HEK293T (cell line): ENCODE measurements around the gene ITPK1.

Experiments
- CTCF ChIA-PET: fragments of 350-600 bp; formaldehyde crosslinking; extraction: SDS; loops from one replicate; lab custom pipeline; 2021; ENCODE audit warnings: antibody characterized with exemption, inconsistent platforms; lab: Yijun Ruan, JAX
- POLR2A ChIA-PET: fragments of 350-600 bp; formaldehyde crosslinking; extraction: SDS; loops from one replicate; lab custom pipeline; 2020; ENCODE audit warnings: antibody characterized with exemption, inconsistent platforms; lab: Yijun Ruan, JAX
- DNase-seq: peaks from one replicate; pipeline ENCODE4 v3.0.0; 2012; ENCODE audit warnings: mixed read lengths; ENCODE audit errors: extremely low spot score
- ARNT ChIP-seq: fragments of 450-650 bp; IDR thresholded peaks from 2 replicates; pipeline ENCODE4 v1.6.1; 2017; ENCODE audit warnings: mild to moderate bottlenecking
- BHLHE40 ChIP-seq: fragments of 450-650 bp; IDR thresholded peaks from 2 replicates; pipeline ENCODE4 v1.6.1; 2016; ENCODE audit warnings: mild to moderate bottlenecking, moderate library complexity, borderline replicate concordance
- CTBP1 ChIP-seq: fragments of 450-650 bp; IDR thresholded peaks from 2 replicates; pipeline ENCODE4 v1.6.1; 2016; ENCODE audit warnings: borderline replicate concordance
- ELF4 ChIP-seq: fragments of 450-650 bp; IDR thresholded peaks from 2 replicates; pipeline ENCODE4 v1.6.1; 2017; ENCODE audit warnings: antibody characterized with exemption
- FOXA1 ChIP-seq: fragments of 450-650 bp; IDR thresholded peaks from 2 replicates; pipeline ENCODE4 v1.6.1; 2016; ENCODE audit warnings: mild to moderate bottlenecking
- FOXK2 ChIP-seq: fragments of 450-650 bp; IDR thresholded peaks from 2 replicates; pipeline ENCODE4 v1.6.1; 2016; ENCODE audit warnings: mild to moderate bottlenecking
- FOXM1 ChIP-seq: fragments of 450-650 bp; IDR thresholded peaks from 2 replicates; pipeline ENCODE4 v1.6.1; 2017; ENCODE audit warnings: mild to moderate bottlenecking, borderline replicate concordance
- HDGF ChIP-seq: fragments of 450-650 bp; IDR thresholded peaks from 2 replicates; pipeline ENCODE4 v1.6.1; 2017; ENCODE audit warnings: antibody characterized with exemption, borderline replicate concordance
- L3MBTL2 ChIP-seq: fragments of 450-650 bp; conservative IDR thresholded peaks from 2 replicates; pipeline ENCODE4 v1.6.1; 2016; ENCODE audit warnings: mild to moderate bottlenecking
- LEF1 ChIP-seq: fragments of 450-650 bp; IDR thresholded peaks from 2 replicates; pipeline ENCODE4 v1.6.1; 2017; ENCODE audit warnings: mild to moderate bottlenecking, borderline replicate concordance
- NFRKB ChIP-seq: fragments of 450-650 bp; IDR thresholded peaks from 2 replicates; pipeline ENCODE4 v1.6.1; 2016; ENCODE audit warnings: mild to moderate bottlenecking, moderate library complexity
- PKNOX1 ChIP-seq: fragments of 450-650 bp; IDR thresholded peaks from 2 replicates; pipeline ENCODE4 v1.6.1; 2016
- SP1 ChIP-seq: fragments of 450-650 bp; IDR thresholded peaks from 2 replicates; pipeline ENCODE4 v1.6.1; 2017
- SUZ12 ChIP-seq: fragments of 450-650 bp; IDR thresholded peaks from 2 replicates; pipeline ENCODE4 v1.6.1; 2016; ENCODE audit warnings: mild to moderate bottlenecking
- TARDBP ChIP-seq: fragments of 450-650 bp; IDR thresholded peaks from 2 replicates; pipeline ENCODE4 v1.6.1; 2016
- ZNF384 ChIP-seq: fragments of 450-650 bp; IDR thresholded peaks from 2 replicates; pipeline ENCODE4 v1.6.1; 2016

Gene ITPK1

GRCh38 chr14:92970271-92970670, 145.5 kb downstream of the ITPK1 start:
- ChIA-PET CTCF (no interaction called here), POLR2A (no interaction called here)
- TF ChIP-seq PKNOX1 (no peak), NFRKB (no peak), FOXA1 (no peak)
- DNase-seq = no peak

- TF ChIP-seq FOXM1 (no peak), LEF1 (no peak), HDGF (no peak), ZNF384 (no peak), CTBP1 (no peak), NFRKB (no peak), FOXK2 (no peak), ARNT (no peak)
- CTCF ChIA-PET = no interaction called here
- POLR2A ChIA-PET = no interaction called here
- no peak for DNase-seq
Observed at GRCh38 chr14:92969871-92970270, 145.9 kb downstream of the ITPK1 start.

- DNase-seq = no peak
- ChIA-PET CTCF (no interaction called here), POLR2A (no interaction called here)
- TF ChIP-seq L3MBTL2 (no peak), SUZ12 (no peak), NFRKB (no peak), TARDBP (no peak), FOXK2 (no peak), LEF1 (no peak), SP1 (no peak), FOXA1 (no peak), ELF4 (no peak), FOXM1 (no peak), ZNF384 (no peak), BHLHE40 (no peak), CTBP1 (no peak), HDGF (no peak), ARNT (no peak), PKNOX1 (no peak)
Observed at GRCh38 chr14:92969430-92969829, 146.3 kb downstream of the ITPK1 start.

- POLR2A ChIA-PET = no interaction called here
- no peak for DNase-seq
- TF ChIP-seq LEF1 (no peak), BHLHE40 (no peak), SP1 (no peak), SUZ12 (no peak), L3MBTL2 (no peak), FOXA1 (no peak), HDGF (no peak), ELF4 (no peak), ZNF384 (no peak), FOXM1 (no peak), NFRKB (no peak)
- CTCF ChIA-PET = no interaction called here
Observed at GRCh38 chr14:92968291-92969020, 147.3 kb downstream of the ITPK1 start.

GRCh38 chr14:92967346-92967926, 148.3 kb downstream of the ITPK1 start:
- TF ChIP-seq HDGF = no peak
- no peak for TF ChIP-seq ELF4
- TF ChIP-seq LEF1 = no peak
- no peak for TF ChIP-seq SUZ12
- no peak for TF ChIP-seq FOXM1
- TF ChIP-seq NFRKB = no peak
- no peak for TF ChIP-seq BHLHE40
- no peak for TF ChIP-seq FOXA1
- TF ChIP-seq CTBP1 = no peak
- no peak for TF ChIP-seq FOXK2
- no peak for TF ChIP-seq ZNF384
- no peak for TF ChIP-seq TARDBP
- ChIA-PET CTCF (no interaction called here), POLR2A (no interaction called here)

GRCh38 chr14:92965281-92965680, 150.4 kb downstream of the ITPK1 start:
- TF ChIP-seq ARNT (no peak), FOXM1 (no peak), FOXK2 (no peak), ZNF384 (no peak), SP1 (no peak), PKNOX1 (no peak), L3MBTL2 (no peak), SUZ12 (no peak), TARDBP (no peak), NFRKB (no peak), LEF1 (no peak), BHLHE40 (no peak), HDGF (no peak), CTBP1 (no peak), ELF4 (no peak), FOXA1 (no peak)
- POLR2A ChIA-PET = no interaction called here
- no peak for DNase-seq
- CTCF ChIA-PET = interaction anchor here (1.1 kb wide), 1 partner anchor 148 kb away, joined by 4 read pairs; no protein-coding TSS in a partner anchor

More at GRCh38 chr14:92967346-92967926, 148.3 kb downstream of the ITPK1 start:
- no peak for DNase-seq
